Thyroid gland (tissue), 4 donors: ENCODE results near the gene NAV3.

Experiments
- CTCF ChIP-seq, 6 experiments: fragments of 200-600 bp in 3 of 6; fragments of 450-650 bp in 3 of 6; sonication (generic) in 3 of 6; IDR thresholded peaks; one replicate each; pipeline ENCODE4 v1.5.1; 2016 to 2019; ENCODE audit warnings: antibody characterized with exemption in 6 of 6, mild to moderate bottlenecking in 2 of 6, inconsistent platforms in 1 of 6, moderate library complexity in 1 of 6
- POLR2A ChIP-seq, 2 donors: fragments of 450-650 bp; IDR thresholded peaks; one replicate each; pipeline ENCODE4 v1.6.1; 2017; ENCODE audit warnings: antibody characterized with exemption in 2 of 2, mild to moderate bottlenecking in 2 of 2, moderate library complexity in 1 of 2

DNA sequence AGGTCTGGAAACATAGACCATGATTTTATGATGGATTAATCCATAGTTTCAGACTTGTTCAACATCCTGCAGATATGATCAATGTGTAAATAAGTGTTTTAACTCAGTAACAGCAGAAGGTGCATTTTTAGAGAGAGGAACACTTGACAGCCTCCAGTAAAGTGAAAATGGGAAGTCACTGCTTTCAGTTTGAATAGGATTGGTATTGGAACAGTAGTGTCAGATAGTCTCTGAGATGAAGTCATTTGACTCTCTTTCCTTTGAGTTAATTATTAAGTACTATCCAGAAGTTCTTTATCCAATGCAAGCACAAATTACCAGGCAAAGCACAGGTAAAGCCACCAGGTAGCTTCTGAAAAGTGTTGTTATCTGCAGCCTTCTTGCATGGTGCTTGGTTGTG, 14.5 kb upstream of the NAV3 start:
- TF ChIP-seq CTCF (IDR thresholded peaks at IDR 0.05): no peak
- TF ChIP-seq POLR2A (IDR thresholded peaks at IDR 0.05): no peak
